Mucosa of descending colon (tissue), 3 donors: ENCODE results near the gene STAB1. TPM values are rescaled to one million over a fixed set of nuclear protein-coding genes. Genes with fewer than 3 reads are reported as not detected.

Experiments used
- ATAC-seq: fragments of 200-7000 bp; cut with Tn5 transposase; one replicate; pipeline ENCODE4 v1.9.1; 2020; ENCODE audit warnings: mild to moderate bottlenecking, moderate library complexity
- DNase-seq, 3 donors: peaks; one replicate each; pipeline ENCODE4 v3.0.0-alpha.2; 2020
- H3K36me3 ChIP-seq: fragments of 200-600 bp; one replicate; pipeline ENCODE4 v1.8.0; 2021; ENCODE audit warnings: low read depth, mild to moderate bottlenecking
- H3K4me1 ChIP-seq: fragments of 200-600 bp; one replicate; pipeline ENCODE4 v1.8.0; 2021; ENCODE audit warnings: low read depth, mild to moderate bottlenecking
- H3K4me3 ChIP-seq: fragments of 200-600 bp; one replicate; pipeline ENCODE4 v1.8.0; 2021; ENCODE audit warnings: mild to moderate bottlenecking
- H3K9me3 ChIP-seq: fragments of 200-600 bp; one replicate; pipeline ENCODE4 v1.8.0; 2021; ENCODE audit warnings: mild to moderate bottlenecking
- CTCF ChIP-seq: fragments of 200-600 bp; IDR thresholded peaks from one replicate; pipeline ENCODE4 v1.8.0; 2022; ENCODE audit warnings: antibody characterized with exemption, mild to moderate bottlenecking
- intact Hi-C, 2 donors: fragments of 100-400 bp; cut with DNase I in 1 of 2; cut with micrococcal nuclease in 1 of 2; formaldehyde crosslinking; loops; one replicate each; pipeline versions ENCODE4 v1.11.0 to v1.11.1; 2022; cut with DNase I, micrococcal nuclease
- total RNA-seq, 3 donors: library from RNA; stranded (reverse); fragmentation: NEBNext Ultra II Directional in 2 of 3; extraction: Animal tissue kit (Norgen Biotek cat#: 25700) in 2 of 3; gene quantifications; one replicate each; pipeline versions ENCODE4 v1.2.1 to v1.2.4, GENCODE V29; 2021 to 2023
- donor health status: DM: no; HTN: no; CAD: no; lungs with moderate emphysema.
- donor health status: DM: no; HTN: no; CAD: no.
- donor health status: DM: no; HTN: yes; CAD: no.

The STAB1 gene
- total RNA-seq, 3 donors from 2014 or later = 51.7 to 187 (median 145) TPM

- DNase-seq (peak in 1 of 3 donors; percentile 36), ATAC-seq (no peak)
- no peaks in the 10 kb centered on the region for H3K9me3 ChIP-seq
- no peak for TF ChIP-seq CTCF
- H3K4me3 ChIP-seq = no peak overlapping the region
- H3K4me1 ChIP-seq = peaks cover 11% of the 10 kb centered on the region
- H3K36me3 ChIP-seq = no peaks in the 10 kb centered on the region
- intact Hi-C loops = no loop called here
These were observed 40.7 kb upstream of the STAB1 start for GRCh38 chr3:52454250-52454937.

GRCh38 chr3:52454938-52455282, 40.2 kb upstream of the STAB1 start:
- Histone ChIP-seq H3K9me3 (no peaks in the 10 kb centered on the region), H3K4me1 (peaks cover 11% of the 10 kb centered on the region), H3K4me3 (peak overlapping the region; percentile 47), H3K36me3 (no peaks in the 10 kb centered on the region)
- intact Hi-C loops = no loop called here
- DNase-seq (no peak), ATAC-seq (peak; percentile 21)
- no peak for TF ChIP-seq CTCF

DNA sequence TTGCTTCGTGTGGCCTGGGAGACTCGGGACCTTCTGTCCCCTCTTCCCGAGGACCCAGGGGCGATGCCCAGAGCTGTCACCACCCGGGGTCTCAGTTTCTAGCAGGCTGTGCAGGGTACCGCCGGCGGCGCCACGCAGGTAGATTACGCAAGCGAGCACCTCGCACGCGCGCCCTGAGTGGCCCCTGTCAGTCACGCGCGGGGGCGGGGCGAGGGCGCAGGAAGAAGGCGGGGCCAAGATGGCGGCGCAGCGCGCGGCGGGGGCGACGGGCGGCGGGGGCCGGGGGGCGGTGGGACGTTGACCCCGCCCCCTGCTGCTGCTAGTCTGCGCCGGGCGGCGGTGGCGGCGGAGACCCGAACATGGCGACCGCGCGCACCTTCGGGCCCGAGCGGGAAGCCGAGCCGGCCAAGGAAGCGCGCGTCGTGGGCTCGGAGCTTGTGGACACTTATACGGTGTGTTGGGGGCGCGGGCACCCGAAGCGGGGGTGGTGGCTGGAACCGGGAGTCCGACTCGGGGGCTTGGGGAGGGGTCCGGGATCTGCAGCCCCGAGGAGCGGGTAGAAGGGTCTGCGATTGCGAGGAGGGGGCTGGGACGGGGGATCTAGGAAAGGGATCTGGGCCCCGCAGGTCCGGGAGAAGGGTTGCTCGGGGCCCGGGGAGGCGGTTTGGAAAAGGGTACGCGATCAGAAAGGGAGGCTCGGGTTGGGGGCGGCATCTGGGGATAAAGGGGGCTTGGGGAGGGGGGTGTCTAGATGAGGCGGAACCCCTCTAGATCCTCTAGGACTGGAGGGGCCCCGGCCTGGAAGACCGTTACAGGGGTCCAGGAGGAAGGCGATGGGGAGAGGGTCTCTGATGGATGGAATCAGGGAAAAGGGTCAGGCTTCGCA, 39.6 kb upstream of the STAB1 start, which contains the start of gene NISCH:
NISCH (plus strand) TSS at position 322 of the 886 bp plus-strand sequence; CDS start at position 360, 38 bp downstream.
- H3K9me3 ChIP-seq = no peaks in the 10 kb centered on the region
- no peaks in the 10 kb centered on the region for H3K36me3 ChIP-seq
- peaks cover 11% of the 10 kb centered on the region for H3K4me1 ChIP-seq
- DNase-seq = peak; percentile 94 to 96 (median 95)
- peak within 1 kb of the TSS; percentile 47 for H3K4me3 ChIP-seq
- ATAC-seq = peak; percentile 97
- TF ChIP-seq CTCF = no peak
- intact Hi-C loops = no loop called here

GRCh38 chr3:52456169-52456799, 38.9 kb upstream of the STAB1 start:
- Histone ChIP-seq H3K4me1 (peaks cover 11% of the 10 kb centered on the region), H3K36me3 (no peaks in the 10 kb centered on the region), H3K4me3 (peak overlapping the region; percentile 47), H3K9me3 (no peaks in the 10 kb centered on the region)
- peak in 1 of 3 donors; percentile 18 for DNase-seq
- intact Hi-C loops = no loop called here
- ATAC-seq = no peak
- no peak for TF ChIP-seq CTCF

DNA sequence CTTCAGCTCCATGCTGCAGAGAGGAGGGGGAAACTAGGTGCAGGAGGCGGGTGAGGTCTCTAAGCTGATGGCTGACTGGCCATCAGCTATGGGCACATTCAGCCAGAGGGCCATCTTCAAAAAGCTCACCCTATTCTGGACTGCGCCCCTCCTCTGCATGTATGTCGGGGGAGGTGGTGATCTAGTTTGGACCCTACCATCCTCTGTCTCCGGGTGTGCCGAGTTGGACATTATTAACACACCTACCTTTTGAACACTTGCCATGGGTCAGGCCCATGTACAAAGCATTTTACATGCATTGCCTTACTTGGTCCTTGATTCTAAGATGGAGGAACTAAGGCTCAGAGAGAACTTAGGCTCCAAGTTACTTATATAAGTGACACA, 38.3 kb upstream of the STAB1 start:
- TF ChIP-seq CTCF = no peak
- H3K4me3 ChIP-seq = no peak overlapping the region
- intact Hi-C loops = no loop called here
- H3K9me3 ChIP-seq = no peaks in the 10 kb centered on the region
- H3K4me1 ChIP-seq = peaks cover 11% of the 10 kb centered on the region
- no peak for DNase-seq
- ATAC-seq = no peak
- H3K36me3 ChIP-seq = no peaks in the 10 kb centered on the region
